DOHH2 (cell line): ENCODE measurements around the gene TMEM255B.

Source experiments
- H3F3A ChIP-seq: fragments of 200-600 bp; sonication (generic), shearing (Covaris generic); 2 replicates; pipeline ENCODE4 v1.6.0; 2016; ENCODE audit warnings: antibody characterized with exemption, mild to moderate bottlenecking; ENCODE audit not compliant: control insufficient read depth, insufficient read depth
- H3K27ac ChIP-seq: fragments of 200-600 bp; sonication (generic); 2 replicates; pipeline ENCODE4 v1.5.1; 2014; ENCODE audit warnings: low read depth, mild to moderate bottlenecking, low read length, moderate library complexity
- H3K27me3 ChIP-seq: fragments of 200-600 bp; sonication (generic); 2 replicates; pipeline ENCODE4 v1.6.1; 2014; ENCODE audit warnings: mild to moderate bottlenecking, low read length, mixed read lengths; ENCODE audit not compliant: control insufficient read depth
- H3K36me3 ChIP-seq: fragments of 200-600 bp; sonication (generic); 2 replicates; pipeline ENCODE4 v1.6.1; 2014; ENCODE audit warnings: mild to moderate bottlenecking, low read length, moderate library complexity, mixed read lengths; ENCODE audit not compliant: control insufficient read depth
- H3K4me1 ChIP-seq: fragments of 200-600 bp; sonication (generic); 2 replicates; pipeline ENCODE4 v1.6.1; 2014; ENCODE audit warnings: mild to moderate bottlenecking, low read length, mixed read lengths; ENCODE audit not compliant: control insufficient read depth
- H3K4me2 ChIP-seq: fragments of 200-600 bp; sonication (generic); 2 replicates; pipeline ENCODE4 v1.6.0; 2014; ENCODE audit warnings: mild to moderate bottlenecking, low read length, moderate library complexity
- H3K4me3 ChIP-seq: fragments of 200-600 bp; sonication (generic); 2 replicates; pipeline ENCODE4 v1.5.1; 2014; ENCODE audit warnings: mild to moderate bottlenecking, low read length, mixed read lengths
- H3K79me2 ChIP-seq: fragments of 200-600 bp; sonication (generic); 2 replicates; pipeline ENCODE4 v1.6.1; 2014; ENCODE audit warnings: mild to moderate bottlenecking, low read length, mixed read lengths; ENCODE audit not compliant: control insufficient read depth
- H3K9me2 ChIP-seq: fragments of 200-600 bp; sonication (generic); replicated peaks from 2 replicates; pipeline ENCODE4 v1.6.1; 2014; ENCODE audit warnings: mild to moderate bottlenecking, low read length, mixed read lengths; ENCODE audit not compliant: control insufficient read depth
- H3K9me3 ChIP-seq: fragments of 200-600 bp; sonication (generic); 2 replicates; pipeline ENCODE4 v1.6.1; 2014; ENCODE audit warnings: antibody characterized with exemption, low read length, mixed read lengths; ENCODE audit not compliant: control insufficient read depth, insufficient read depth
- H4K20me1 ChIP-seq: fragments of 200-600 bp; sonication (generic); 2 replicates; pipeline ENCODE4 v1.6.0; 2014; ENCODE audit warnings: low read depth, mild to moderate bottlenecking, antibody characterized with exemption, low read length, moderate library complexity; ENCODE audit not compliant: control insufficient read depth, insufficient read depth
- CTCF ChIP-seq: fragments of 200-600 bp; sonication (generic); IDR thresholded peaks from one replicate; pipeline ENCODE4 v1.5.1; 2014; ENCODE audit warnings: antibody characterized with exemption, mild to moderate bottlenecking, low read depth, low read length; ENCODE audit not compliant: poor library complexity, severe bottlenecking
- EZH2phosphoT487 ChIP-seq: fragments of 200-600 bp; sonication (generic); IDR thresholded peaks from 2 replicates; pipeline ENCODE4 v1.6.1; 2017; ENCODE audit warnings: borderline replicate concordance, mild to moderate bottlenecking, antibody characterized with exemption, low read length, moderate library complexity, mixed read lengths

TMEM255B gene

GRCh38 chr13:113740661-113741060 is 18.4 kb upstream of the TMEM255B start:
- Histone ChIP-seq H3K27ac (no peak overlapping the region), H3K9me3 (no peaks in the 10 kb centered on the region), H4K20me1 (no peaks in the 10 kb centered on the region), H3K4me2 (no peak overlapping the region), H3K27me3 (no peaks in the 10 kb centered on the region), H3K4me1 (no peaks in the 10 kb centered on the region), H3K9me2 (no peaks in the 10 kb centered on the region), H3F3A (no peaks in the 10 kb centered on the region), H3K36me3 (no peaks in the 10 kb centered on the region), H3K4me3 (no peak overlapping the region), H3K79me2 (no peaks in the 10 kb centered on the region)
- no peak for TF ChIP-seq EZH2phosphoT487
- no peak for TF ChIP-seq CTCF

- H4K20me1 ChIP-seq: no peaks in the 10 kb centered on the region
Measured at GRCh38 chr13:113741191-113741668, 17.8 kb upstream of the TMEM255B start.

GRCh38 chr13:113742000-113742441 is 17.0 kb upstream of the TMEM255B start:
- TF ChIP-seq EZH2phosphoT487: no peak
- TF ChIP-seq CTCF: peak; percentile 22
- H4K20me1 ChIP-seq: no peaks in the 10 kb centered on the region
- no peaks in the 10 kb centered on the region for H3F3A ChIP-seq
- no peaks in the 10 kb centered on the region for H3K9me3 ChIP-seq
- H3K9me2 ChIP-seq: no peaks in the 10 kb centered on the region
- H3K4me2 ChIP-seq: no peak overlapping the region
- no peak overlapping the region for H3K4me3 ChIP-seq
- no peaks in the 10 kb centered on the region for H3K27me3 ChIP-seq
- no peaks in the 10 kb centered on the region for H3K4me1 ChIP-seq
- H3K79me2 ChIP-seq: no peaks in the 10 kb centered on the region
- no peaks in the 10 kb centered on the region for H3K36me3 ChIP-seq
- no peak overlapping the region for H3K27ac ChIP-seq

More at GRCh38 chr13:113741191-113741668, 17.8 kb upstream of the TMEM255B start:
- no peak overlapping the region for H3K4me3 ChIP-seq
- no peaks in the 10 kb centered on the region for H3K9me2 ChIP-seq
- H3K4me2 ChIP-seq: no peak overlapping the region
- H3F3A ChIP-seq: no peaks in the 10 kb centered on the region
- H3K27me3 ChIP-seq: no peaks in the 10 kb centered on the region
- no peaks in the 10 kb centered on the region for H3K36me3 ChIP-seq
- H3K9me3 ChIP-seq: no peaks in the 10 kb centered on the region
- H3K4me1 ChIP-seq: no peaks in the 10 kb centered on the region
- no peaks in the 10 kb centered on the region for H3K79me2 ChIP-seq
- H3K27ac ChIP-seq: no peak overlapping the region
- TF ChIP-seq CTCF (no peak), EZH2phosphoT487 (no peak)
